Measurements from ENCODE around the gene PDE4B.
"Not testable (repeated sequence)": the region's sequence is repeated elsewhere in the genome, so short reads cannot be mapped to it uniquely, and the experiment has no call there.

The PDE4B gene

DNA sequence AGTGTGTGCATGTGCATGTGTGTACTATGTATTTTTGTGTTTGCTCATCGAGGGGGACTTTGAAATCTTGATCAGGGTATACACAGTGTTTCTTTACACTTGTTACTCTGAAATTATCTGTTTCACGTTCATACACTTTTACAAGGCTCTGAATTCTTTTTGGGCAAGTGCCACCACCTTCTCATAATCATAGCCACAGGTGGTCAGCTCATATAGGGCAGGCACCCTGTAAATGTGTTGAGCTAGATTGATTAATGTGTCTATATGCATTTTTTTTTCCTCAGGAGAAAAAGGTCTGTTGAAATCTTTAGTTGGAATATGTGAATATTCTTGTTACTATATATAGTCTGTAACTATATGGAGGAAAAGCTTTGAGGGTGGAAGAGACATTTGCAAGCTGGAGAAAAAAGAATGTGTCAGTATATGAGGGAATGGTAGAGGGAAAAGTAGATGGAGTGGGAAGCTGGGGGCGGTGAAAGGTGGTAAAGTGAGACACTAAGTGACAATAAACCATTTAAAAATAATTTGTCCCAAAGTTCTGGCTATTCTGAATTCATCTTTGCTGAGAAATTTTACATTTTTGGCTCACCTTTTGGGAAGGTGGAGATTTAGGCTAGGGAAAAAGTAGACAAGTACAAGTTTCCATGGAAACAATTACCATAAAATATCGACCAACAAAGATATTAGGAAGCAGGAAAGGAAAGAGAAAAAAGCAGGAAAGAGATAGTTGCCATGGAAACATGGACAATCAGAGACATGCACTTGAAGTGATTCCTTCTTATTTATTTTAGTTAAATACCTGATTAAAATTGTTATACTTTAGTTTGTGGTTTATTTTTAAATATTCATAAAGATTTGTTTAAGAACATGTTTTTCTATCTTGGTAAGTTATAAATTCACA, 277.5 kb downstream of the PDE4B start:
- no peak for DNase-seq

DNA sequence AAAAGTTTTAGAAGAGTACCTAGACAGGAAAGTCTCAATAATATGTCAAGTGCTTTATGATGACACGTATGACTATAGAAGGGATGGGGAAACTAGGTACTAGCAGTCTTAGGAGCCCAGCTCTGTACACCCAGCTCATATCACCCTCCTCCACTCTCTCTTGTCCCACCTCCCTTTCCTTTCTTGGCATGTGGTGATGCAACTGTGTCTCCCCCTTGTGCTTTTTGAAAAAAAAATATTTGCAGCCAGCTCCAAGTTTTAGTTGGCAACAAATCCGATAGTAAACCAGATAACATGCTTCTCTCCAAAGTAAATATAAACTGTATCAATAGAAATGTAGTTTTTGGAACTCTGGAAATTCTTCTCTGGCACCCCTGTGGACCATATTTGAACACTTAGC, 280.7 kb downstream of the PDE4B start:
- no peak for DNase-seq

- no peak for DNase-seq
These were observed 281.5 kb downstream of the PDE4B start for GRCh38 chr1:66074147-66074546.

DNA sequence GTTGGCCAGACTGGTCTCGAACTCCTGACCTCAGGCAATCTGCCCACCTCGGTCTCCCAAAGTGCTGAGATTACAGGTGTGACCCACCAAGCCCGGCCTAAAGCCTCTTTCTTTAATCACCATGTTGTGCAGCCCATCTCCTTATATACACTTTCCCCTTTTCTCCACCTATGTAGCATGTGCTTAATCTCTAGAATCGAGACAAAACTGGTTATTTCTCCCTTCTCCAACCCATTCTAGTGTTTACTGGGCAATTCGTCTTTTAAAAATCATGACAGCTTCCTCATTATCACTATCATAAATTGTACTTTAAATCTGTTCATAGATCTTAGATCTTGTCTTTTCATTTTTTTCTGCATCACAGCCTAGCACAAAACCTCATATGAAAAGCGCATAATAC, 285.7 kb downstream of the PDE4B start:
- DNase-seq: no peak

DNA sequence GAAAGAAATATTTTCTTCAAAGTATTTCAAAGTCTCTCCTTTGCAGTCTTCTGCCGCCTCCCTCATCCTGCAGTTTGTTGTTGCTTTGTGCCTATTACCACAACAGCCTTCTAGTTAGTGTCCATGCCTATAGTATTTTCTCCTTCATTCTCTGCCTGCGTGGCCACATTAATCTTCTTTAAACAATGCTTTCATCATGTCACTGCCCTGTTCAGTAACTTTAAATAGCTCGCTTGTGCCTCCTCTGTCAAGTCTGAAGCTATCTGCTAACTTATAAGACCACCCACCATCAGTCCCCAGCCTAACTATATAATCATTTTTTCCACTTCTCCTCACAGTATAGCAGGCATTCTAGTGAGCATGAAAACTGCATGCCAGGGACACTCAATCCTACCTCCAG, 290.3 kb downstream of the PDE4B start:
- DNase-seq: no peak

- DNase-seq: no peak
These were observed 291.7 kb downstream of the PDE4B start for GRCh38 chr1:66084442-66084841.

DNA sequence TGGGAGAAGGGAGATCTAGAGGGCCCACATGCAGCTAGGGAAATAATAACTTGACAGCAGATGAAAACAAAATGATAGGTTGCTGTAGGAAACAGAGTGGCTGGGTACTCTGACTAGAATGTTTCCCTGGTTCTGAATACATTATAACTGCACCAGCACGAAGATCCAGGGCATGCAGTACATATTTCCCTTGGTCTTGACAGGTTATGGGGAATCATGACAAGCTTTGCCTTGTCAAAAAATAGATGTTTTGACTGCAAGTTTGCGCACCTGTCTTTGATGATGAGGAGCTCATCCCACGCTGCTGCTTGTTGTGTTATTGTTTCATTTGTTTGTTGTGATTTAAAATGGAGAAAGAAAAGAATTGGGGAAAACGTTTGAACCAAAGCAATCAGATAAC, 292.9 kb downstream of the PDE4B start:
- no peak for DNase-seq

DNA sequence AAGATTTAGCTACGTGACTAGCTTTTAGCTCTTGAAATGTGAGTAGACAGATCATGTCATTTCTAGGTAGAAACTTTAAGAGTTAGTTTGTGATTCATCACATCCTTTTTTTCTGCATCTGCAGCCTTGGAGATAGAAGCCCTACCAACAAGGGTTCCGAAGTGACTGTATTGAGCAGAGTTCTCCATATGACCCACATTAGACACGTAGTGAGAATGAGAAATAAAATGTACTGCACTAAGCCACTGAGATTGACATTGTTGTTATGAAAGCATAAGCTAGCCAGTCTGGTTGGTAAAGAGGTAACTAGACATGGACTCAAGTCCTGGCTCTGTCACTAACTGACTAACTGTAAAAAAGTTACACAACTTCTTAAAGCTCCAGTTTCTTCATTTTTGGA, 296.1 kb downstream of the PDE4B start:
- no peak for DNase-seq

- peak; percentile 27 for DNase-seq
These were observed 298.3 kb downstream of the PDE4B start for GRCh38 chr1:66090859-66091457.

DNA sequence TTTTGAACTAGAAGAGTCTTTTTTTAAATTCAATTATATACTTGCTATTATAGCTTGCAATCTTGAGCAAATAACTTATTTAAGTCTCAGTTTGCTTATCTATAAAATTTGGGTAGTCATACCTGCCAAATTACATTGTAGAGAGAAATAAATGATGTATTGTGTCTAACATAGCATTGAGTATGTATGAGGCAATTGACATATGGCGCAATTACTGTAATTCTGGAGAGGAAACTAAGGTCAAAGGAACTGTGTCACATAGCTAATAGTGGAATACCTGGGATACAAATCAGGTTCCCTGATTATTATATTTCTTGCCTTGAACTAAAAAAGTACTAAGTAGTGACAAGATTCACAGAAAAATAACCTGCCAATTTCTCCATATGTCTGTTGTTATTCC, 302.5 kb downstream of the PDE4B start:
- DNase-seq: no peak

DNA sequence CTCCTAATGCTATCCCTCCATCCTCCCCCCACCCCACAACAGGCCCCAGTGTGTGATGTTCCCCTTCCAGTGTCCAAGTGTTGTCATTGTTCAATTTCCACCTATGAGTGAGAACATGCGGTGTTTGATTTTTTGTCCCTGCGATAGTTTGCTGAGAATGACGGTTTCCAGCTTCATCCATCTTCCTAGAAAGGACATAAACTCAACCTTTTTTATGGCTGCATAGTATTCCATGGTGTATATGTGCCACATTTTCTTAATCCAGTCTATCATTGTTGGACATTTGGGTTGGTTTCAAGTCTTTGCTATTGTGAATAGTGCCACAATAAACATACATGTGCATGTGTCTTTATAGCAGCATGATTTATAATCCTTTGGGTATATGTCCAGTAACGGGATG, 308.3 kb downstream of the PDE4B start:
- not testable (repeated sequence) for DNase-seq

- DNase-seq: not testable (repeated sequence)
These were observed 311.4 kb downstream of the PDE4B start for GRCh38 chr1:66104076-66104475.

- no peak for DNase-seq
These were observed 315.9 kb downstream of the PDE4B start for GRCh38 chr1:66108624-66109023.

DNA sequence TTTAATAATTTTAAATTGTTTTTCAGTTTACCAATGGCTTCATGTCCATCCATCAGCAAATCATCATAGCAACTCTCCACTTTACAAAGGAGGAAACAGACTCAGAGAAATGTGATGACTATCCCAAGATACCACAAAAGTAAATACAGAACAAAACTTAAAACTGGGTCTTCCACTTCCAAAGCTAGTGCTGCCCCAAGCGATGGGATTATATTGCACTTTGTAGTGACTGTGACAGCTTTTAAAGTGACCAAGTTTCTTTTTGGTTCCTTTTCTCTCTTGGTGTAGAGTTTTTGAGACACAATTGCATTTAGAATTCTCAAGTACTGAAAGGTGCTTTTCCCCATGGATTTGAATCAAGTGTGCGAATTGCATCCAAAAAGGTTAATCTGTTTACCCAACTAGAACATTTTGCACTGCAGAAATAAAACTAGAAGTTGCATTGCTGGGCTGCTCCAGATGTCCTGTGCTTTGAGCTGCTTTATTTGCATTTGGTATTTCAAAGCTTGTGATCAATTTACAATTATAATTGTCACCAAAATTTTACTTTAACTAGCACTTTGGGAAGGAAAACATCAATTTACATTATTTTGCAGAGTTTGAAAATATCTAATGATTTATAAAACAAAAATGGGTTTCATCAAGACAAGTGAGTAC, 320.2 kb downstream of the PDE4B start:
- no peak for DNase-seq

- DNase-seq: no peak
These were observed 326.5 kb downstream of the PDE4B start for GRCh38 chr1:66119148-66119547.

GRCh38 chr1:66124670-66125069, 332.0 kb downstream of the PDE4B start:
- no peak for DNase-seq

DNA sequence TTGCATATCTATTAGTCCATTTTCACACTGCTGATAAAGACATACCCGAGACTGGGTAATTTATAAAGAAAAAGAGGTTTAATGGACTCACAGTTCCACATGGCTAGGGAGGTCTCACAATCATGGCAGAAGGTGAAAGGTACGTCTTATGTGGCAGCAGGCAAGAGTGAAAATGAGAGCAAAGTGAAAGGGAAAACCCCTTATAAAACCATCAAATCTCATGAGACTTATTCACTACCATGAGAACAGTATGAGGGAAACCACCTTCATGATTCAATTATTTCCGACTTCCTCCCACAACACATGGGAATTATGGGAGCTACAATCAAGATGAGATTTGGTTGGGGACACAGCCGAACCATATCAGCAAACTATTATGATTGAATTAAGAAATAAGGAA, 335.9 kb downstream of the PDE4B start:
- not testable (repeated sequence) for DNase-seq

DNA sequence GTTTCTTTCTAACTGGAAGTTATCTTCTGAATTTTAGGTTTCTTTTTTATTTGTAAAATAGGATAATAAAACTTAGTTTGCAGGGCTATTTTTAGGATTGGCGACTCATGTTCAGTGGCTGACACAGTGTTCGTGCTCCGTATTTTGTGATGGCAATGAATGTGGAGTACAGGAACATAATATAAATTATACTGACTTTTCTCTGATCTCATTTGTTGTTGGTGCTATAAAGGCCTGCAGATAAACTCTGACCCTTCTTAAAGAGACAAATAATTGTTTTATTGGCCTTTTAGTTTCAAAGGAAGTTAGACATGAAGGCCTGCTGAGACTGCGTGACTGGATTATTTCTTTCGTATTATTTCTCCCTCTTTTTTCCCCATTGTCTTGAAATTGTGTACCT, 339.6 kb downstream of the PDE4B start:
- DNase-seq: no peak

GRCh38 chr1:66134004-66134403, 341.3 kb downstream of the PDE4B start:
- no peak for DNase-seq

GRCh38 chr1:66135161-66135560, 342.5 kb downstream of the PDE4B start:
- DNase-seq: no peak

- DNase-seq: not testable (repeated sequence)
These were observed 343.7 kb downstream of the PDE4B start for GRCh38 chr1:66136423-66136822.

DNA sequence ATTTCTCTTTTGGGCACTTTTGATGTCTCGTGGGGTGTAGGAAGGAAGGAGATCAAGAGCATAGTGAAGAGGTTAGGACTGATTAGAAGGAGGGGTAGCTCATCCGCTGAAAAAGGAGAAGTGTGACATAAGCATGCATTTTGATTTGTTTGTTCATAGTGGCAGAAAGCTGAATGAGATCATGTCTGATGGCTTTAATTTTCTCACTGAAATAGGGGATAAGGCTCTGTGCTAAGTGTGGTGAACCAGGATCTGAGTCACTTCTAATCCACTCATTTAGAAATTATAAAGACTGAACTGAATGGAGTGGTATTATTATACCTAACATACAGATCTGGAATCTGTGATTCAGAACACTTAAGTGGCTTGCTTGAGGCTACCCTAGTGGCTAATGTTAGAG, 344.5 kb downstream of the PDE4B start:
- no peak for DNase-seq

DNA sequence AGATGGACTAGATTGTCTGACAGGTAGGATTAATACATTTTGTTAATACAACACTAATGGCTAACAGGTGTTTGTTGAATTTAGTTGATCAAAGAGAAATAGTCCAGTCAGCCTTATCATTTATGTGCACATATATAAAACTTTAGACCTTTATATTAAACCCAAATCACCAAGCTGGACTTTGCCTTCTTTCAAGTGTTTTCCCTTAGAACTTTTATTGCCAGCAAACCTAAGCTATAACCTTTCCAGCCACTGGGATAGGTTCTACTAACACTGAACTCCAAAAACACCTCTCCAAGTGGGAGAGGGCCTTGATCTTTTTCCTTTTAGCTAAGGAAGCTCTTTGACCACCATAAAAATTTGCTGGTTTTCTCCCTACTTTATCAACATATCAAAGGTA, 345.9 kb downstream of the PDE4B start:
- DNase-seq: no peak

- DNase-seq: no peak
These were observed 347.4 kb downstream of the PDE4B start for GRCh38 chr1:66140072-66140471.
